ENCODE results near the gene PAQR3. TPM values are rescaled to one million over a fixed set of nuclear protein-coding genes. Genes with fewer than 3 reads are reported as not detected.

The PAQR3 gene, protein sequence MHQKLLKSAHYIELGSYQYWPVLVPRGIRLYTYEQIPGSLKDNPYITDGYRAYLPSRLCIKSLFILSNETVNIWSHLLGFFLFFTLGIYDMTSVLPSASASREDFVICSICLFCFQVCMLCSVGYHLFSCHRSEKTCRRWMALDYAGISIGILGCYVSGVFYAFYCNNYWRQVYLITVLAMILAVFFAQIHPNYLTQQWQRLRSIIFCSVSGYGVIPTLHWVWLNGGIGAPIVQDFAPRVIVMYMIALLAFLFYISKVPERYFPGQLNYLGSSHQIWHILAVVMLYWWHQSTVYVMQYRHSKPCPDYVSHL
- 8.8 to 11.1 TPM (median 9.8 TPM) in 5 replicates for total RNA-seq (2022; extraction: Qiagen RNA extraction; ENCODE audit: low read depth)

GRCh38 chr4:78938868-78939666 is at the start of gene PAQR3:
Gene PAQR3, minus strand, starts transcription at chr4:78939438. Its CDS starts 214 bp downstream, at chr4:78939224.

Other genes starting within 250 kb of the PAQR3 start
- gene BMP2K, start 163.1 kb downstream of the PAQR3 start, total RNA-seq (2022; extraction: Qiagen RNA extraction; ENCODE audit: low read depth): 10.0 to 12.5 TPM (median 11.5 TPM) in 5 replicates

Data from A549 treated with CpdA at 1 μM for 4 hours (cell line).